GM12878 (cell line): ENCODE measurements around the gene FUBP3. TPM values are rescaled to one million over a fixed set of nuclear protein-coding genes. Genes with fewer than 3 reads are reported as not detected.

ENCODE experiments used
- ATAC-seq: fragments of 200-7000 bp; cut with Tn5 transposase; 3 replicates; pipeline ENCODE4 v1.9.1; 2020; ENCODE audit warnings: mild to moderate bottlenecking, moderate library complexity
- BruUV-seq: library from RNA; stranded (reverse); fragments of 400-500 nt; replicated peaks from 2 replicates; lab custom pipeline; 2021; lab: Mats Ljungman, UMichigan
- CTCF ChIA-PET: fragments of 300-600 bp; sonication (Branson Sonifier 250); formaldehyde crosslinking; extraction: SDS; loops from one replicate; lab custom pipeline; 2021; ENCODE audit warnings: inconsistent platforms; lab: Yijun Ruan, JAX
- POLR2A ChIA-PET: fragments of 350-600 bp; formaldehyde crosslinking; extraction: SDS; loops from one replicate; lab custom pipeline; 2021; ENCODE audit warnings: inconsistent platforms; lab: Charles Lee
- RAD21 ChIA-PET: fragments of 300-600 bp; sonication (Branson Sonifier 250); formaldehyde crosslinking; loops from one replicate; lab custom pipeline; 2023; ENCODE audit warnings: antibody characterized with exemption; ENCODE audit not compliant: unreplicated experiment; lab: Charles Lee
- SMC1A ChIA-PET: fragments of 300-600 bp; sonication (Branson Sonifier 250); formaldehyde crosslinking; loops from one replicate; lab custom pipeline; 2023; ENCODE audit not compliant: unreplicated experiment, uncharacterized antibody; lab: Charles Lee
- DNase-seq: peaks from one replicate; pipeline ENCODE4 v3.0.0-alpha.2; 2011; ENCODE audit warnings: low read depth, low spot score
- FAIRE-seq: peaks from 3 replicates; lab custom pipeline; 2011; peaks lifted over from hg19 to GRCh38; lab: Jason Lieb, UNC
- H2AFZ ChIP-seq: 2 replicates; pipeline ENCODE4 v1.6.0; 2011; ENCODE audit warnings: low read depth, low read length, control low read depth; ENCODE audit not compliant: control insufficient read depth
- H3K27ac ChIP-seq: 2 replicates; pipeline ENCODE4 v1.5.1; 2011; ENCODE audit warnings: control low read depth; ENCODE audit not compliant: control insufficient read depth, insufficient read depth
- H3K27me3 ChIP-seq, 2 experiments: replicated peaks in 1 of 2; 2 replicates each; pipeline versions ENCODE4 v1.6.0 to v1.6.1; 2011; ENCODE audit warnings: low read length in 1 of 2; ENCODE audit not compliant: control insufficient read depth in 2 of 2, insufficient read depth in 2 of 2
- H3K36me3 ChIP-seq, 2 experiments: 2 replicates each; pipeline ENCODE4 v1.5.1; 2011; ENCODE audit warnings: low read length in 1 of 2; ENCODE audit not compliant: control insufficient read depth in 2 of 2, insufficient read depth in 2 of 2
- H3K4me1 ChIP-seq: 2 replicates; pipeline ENCODE4 v1.6.1; 2011; ENCODE audit warnings: mild to moderate bottlenecking, low read length, moderate library complexity, mixed read lengths; ENCODE audit not compliant: control insufficient read depth, insufficient read depth
- H3K4me2 ChIP-seq: 2 replicates; pipeline ENCODE4 v1.6.0; 2011; ENCODE audit warnings: control low read depth; ENCODE audit not compliant: control insufficient read depth, insufficient read depth
- H3K4me3 ChIP-seq: fragments of 200-600 bp; sonication (generic); 2 replicates; pipeline ENCODE4 v1.5.1; 2016
- H3K79me2 ChIP-seq: 2 replicates; pipeline ENCODE4 v1.6.0; 2011; ENCODE audit warnings: low read length; ENCODE audit not compliant: control insufficient read depth, insufficient read depth
- H3K9ac ChIP-seq: 2 replicates; pipeline ENCODE4 v1.8.0; 2011; ENCODE audit warnings: low read length, control low read depth, mixed read lengths; ENCODE audit not compliant: control insufficient read depth, insufficient read depth
- H3K9me3 ChIP-seq: replicated peaks from 3 replicates; pipeline ENCODE4 v1.5.1; 2011; ENCODE audit warnings: mild to moderate bottlenecking, low read length; ENCODE audit not compliant: control insufficient read depth, insufficient read depth
- H4K20me1 ChIP-seq: 2 replicates; pipeline ENCODE4 v1.6.0; 2011; ENCODE audit not compliant: control insufficient read depth, insufficient read depth
- EP300 ChIP-seq, 2 experiments: fragments of 150-350 bp in 1 of 2; IDR thresholded peaks; 2 replicates each; pipeline ENCODE4 v1.6.1; 2011 to 2012; ENCODE audit warnings: low read depth in 2 of 2, low read length in 2 of 2, borderline replicate concordance in 1 of 2, improper control_type of control experiment in 1 of 2, inconsistent platforms in 1 of 2; ENCODE audit not compliant: control insufficient read depth in 1 of 2
- GATAD2B ChIP-seq: fragments of 450-650 bp; conservative IDR thresholded peaks from 2 replicates; pipeline ENCODE4 v1.6.1; 2017; ENCODE audit warnings: low read depth, mild to moderate bottlenecking, moderate library complexity
- IRF4 ChIP-seq: IDR thresholded peaks from 2 replicates; pipeline ENCODE4 v1.6.1; 2011; ENCODE audit warnings: low read depth, low read length
- PAX8 ChIP-seq: fragments of 450-650 bp; IDR thresholded peaks from 2 replicates; pipeline ENCODE4 v1.6.1; 2017; ENCODE audit warnings: mild to moderate bottlenecking, moderate library complexity
- ZBED1 ChIP-seq: IDR thresholded peaks from 2 replicates; pipeline ENCODE4 v1.6.1; 2016; ENCODE audit warnings: borderline replicate concordance
- ZBTB4 ChIP-seq: fragments of 450-650 bp; formaldehyde crosslinking; IDR thresholded peaks from 2 replicates; pipeline ENCODE4 v1.4.0; 2022; ENCODE audit warnings: mild to moderate bottlenecking, moderate library complexity
- WGBS: methylation state at CpG from one replicate; pipeline ENCODE4 v1.1.6; 2016; ENCODE audit warnings: low lambda C conversion rate; ENCODE audit not compliant: insufficient replicate concordance, insufficient coverage; ENCODE audit errors: missing lambda C conversion rate; 5-methylcytosine and 5-hydroxymethylcytosine counted together
- in situ Hi-C: fragments of 300-500 bp; cut with MboI; formaldehyde crosslinking; loops from 9 replicates; pipeline ENCODE4 v1.14.3; 2018; ENCODE audit warnings: mixed read lengths
- intact Hi-C: fragments of 100-400 bp; cut with micrococcal nuclease; formaldehyde crosslinking; loops from one replicate; pipeline ENCODE4 v1.14.2; 2022; ENCODE audit not compliant: unreplicated experiment
- polyA plus RNA-seq, 11 experiments: library from polyadenylated mRNA; depleted of rRNA in 4 of 11; unstranded in 6 of 11; stranded (reverse) in 5 of 11; fragments of >200 nt; fragmentation: Nextera tagmentation in 4 of 11; fragmentation: Illumina TruSeq in 1 of 11; extraction: Ambion mirVana in 4 of 11; extraction: Trizol in 1 of 11; gene quantifications; 1 replicate in 1 of 11; 2 replicates in 10 of 11; pipeline versions ENCODE4 v1.2.1 to v1.2.3, GENCODE V29; 2011 to 2016; ENCODE audit warnings: inconsistent platforms in 2 of 11, missing spikeins in 2 of 11, low read depth in 1 of 11
- total RNA-seq, 4 experiments: library from RNA; depleted of rRNA in 3 of 4; stranded (reverse); fragments of >200 nt in 3 of 4; fragmentation: Illumina TruSeq in 1 of 4; extraction: Trizol in 1 of 4; gene quantifications; 2 replicates each; pipeline versions ENCODE4 v1.2.1 to v1.2.3, GENCODE V29; 2013 to 2021
- TF ChIP-seq, protein P1 (sequence below): fragments of 450-650 bp; formaldehyde crosslinking; IDR thresholded peaks from 2 replicates; pipeline ENCODE4 v1.5.0; 2022; ENCODE audit warnings: mild to moderate bottlenecking, missing genetic modification characterization

The FUBP3 gene
- total and polyA plus RNA-seq, 10 of the 15 experiments (the other 5 are each of a cell fraction or from before 2014, with no cell fraction given): 2.4 to 49.4 (median 37.2) TPM

DNA sequence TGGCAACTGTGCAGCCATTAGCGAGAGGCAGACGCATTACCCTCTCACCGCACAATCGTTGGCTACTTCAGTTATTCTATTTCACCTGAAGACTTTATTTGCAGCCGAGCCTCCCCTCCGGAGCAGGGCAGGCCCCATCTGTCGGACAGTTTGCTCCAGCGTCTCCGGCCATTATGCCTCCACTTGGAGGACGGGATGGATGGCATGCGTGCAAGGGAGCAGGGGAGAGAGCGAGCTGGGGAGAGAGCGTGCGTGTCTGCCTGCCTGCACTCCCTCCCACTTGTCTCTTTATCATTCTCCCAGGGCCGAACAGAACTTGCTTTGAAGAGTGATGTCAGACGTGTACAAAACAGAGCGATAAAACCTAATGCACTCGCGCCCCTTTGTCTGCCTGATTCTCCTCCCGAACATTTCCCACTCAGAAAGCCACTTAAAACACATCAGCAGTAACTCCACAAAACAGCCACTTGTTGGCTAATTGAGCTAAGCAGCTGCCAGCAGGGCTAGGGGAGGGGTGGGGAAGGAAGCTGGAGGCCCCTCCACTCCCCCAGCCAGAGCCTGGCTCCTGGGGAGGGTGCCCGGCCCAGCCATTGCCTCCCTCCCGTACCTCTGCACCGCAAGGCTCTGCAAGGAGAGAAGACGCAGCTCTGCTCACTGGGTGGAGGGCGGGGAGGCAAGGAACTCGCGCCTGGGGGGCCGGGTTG, 43.4 kb upstream of the FUBP3 start:
- Histone ChIP-seq H3K4me2 (no peak overlapping the region), H4K20me1 (no peaks in the 10 kb centered on the region), H3K27ac (no peak overlapping the region), H3K36me3 (no peaks in the 10 kb centered on the region), H3K4me3 (no peak overlapping the region), H3K9me3 (no peaks in the 10 kb centered on the region), H3K4me1 (no peaks in the 10 kb centered on the region), H3K79me2 (no peaks in the 10 kb centered on the region), H2AFZ (no peak overlapping the region), H3K27me3 (peaks cover 4 to 8% of the 10 kb centered on the region in 2 experiments), H3K9ac (no peak overlapping the region)
- intact Hi-C loops: no loop called here
- WGBS: 50% methylated on average over 20 of the region's 28 CpGs
- DNase-seq (no peak), ATAC-seq (no peak), FAIRE-seq (no peak)
- in situ Hi-C loops: no loop called here
- SMC1A ChIA-PET: no interaction called here
- no TSS peak for BruUV-seq
- RAD21 ChIA-PET: no interaction called here
- POLR2A ChIA-PET: no interaction called here
- CTCF ChIA-PET: interaction anchor here (0.6 kb wide), 1 partner anchor 57 kb away, joined by 3 read pairs; no protein-coding TSS in a partner anchor
- TF ChIP-seq ZBED1: no peak
- no peak for TF ChIP-seq IRF4

- POLR2A ChIA-PET: no interaction called here
- ATAC-seq (no peak), DNase-seq (no peak), FAIRE-seq (no peak)
- CTCF ChIA-PET: no interaction called here
- WGBS: 2% methylated on average over 3 of the region's 3 CpGs
- Histone ChIP-seq H3K4me3 (no peak overlapping the region), H3K79me2 (no peaks in the 10 kb centered on the region), H3K9me3 (no peaks in the 10 kb centered on the region), H3K4me1 (no peaks in the 10 kb centered on the region), H4K20me1 (no peaks in the 10 kb centered on the region), H3K4me2 (no peak overlapping the region), H3K27ac (no peak overlapping the region), H3K36me3 (no peaks in the 10 kb centered on the region), H3K27me3 (peaks cover 4 to 8% of the 10 kb centered on the region in 2 experiments), H2AFZ (no peak overlapping the region), H3K9ac (no peak overlapping the region)
- BruUV-seq: no TSS peak
- SMC1A ChIA-PET: no interaction called here
- RAD21 ChIA-PET: interaction anchor here (0.5 kb wide), 1 partner anchor 112 kb away, joined by 3 read pairs; no protein-coding TSS in a partner anchor
- intact Hi-C loops (no loop called here), in situ Hi-C loops (no loop called here)
- TF ChIP-seq ZBTB4 (CRISPR knock-in tag) (no peak), GATAD2B (no peak), PAX8 (no peak), EP300 (IDR thresholded peaks at IDR 0.05; ENCODE audit: borderline replicate concordance in 1 of 2, control insufficient read depth in 1 of 2, low read depth in 2 of 2, low read length in 2 of 2) (no peak)
- TF ChIP-seq, protein P1, sequence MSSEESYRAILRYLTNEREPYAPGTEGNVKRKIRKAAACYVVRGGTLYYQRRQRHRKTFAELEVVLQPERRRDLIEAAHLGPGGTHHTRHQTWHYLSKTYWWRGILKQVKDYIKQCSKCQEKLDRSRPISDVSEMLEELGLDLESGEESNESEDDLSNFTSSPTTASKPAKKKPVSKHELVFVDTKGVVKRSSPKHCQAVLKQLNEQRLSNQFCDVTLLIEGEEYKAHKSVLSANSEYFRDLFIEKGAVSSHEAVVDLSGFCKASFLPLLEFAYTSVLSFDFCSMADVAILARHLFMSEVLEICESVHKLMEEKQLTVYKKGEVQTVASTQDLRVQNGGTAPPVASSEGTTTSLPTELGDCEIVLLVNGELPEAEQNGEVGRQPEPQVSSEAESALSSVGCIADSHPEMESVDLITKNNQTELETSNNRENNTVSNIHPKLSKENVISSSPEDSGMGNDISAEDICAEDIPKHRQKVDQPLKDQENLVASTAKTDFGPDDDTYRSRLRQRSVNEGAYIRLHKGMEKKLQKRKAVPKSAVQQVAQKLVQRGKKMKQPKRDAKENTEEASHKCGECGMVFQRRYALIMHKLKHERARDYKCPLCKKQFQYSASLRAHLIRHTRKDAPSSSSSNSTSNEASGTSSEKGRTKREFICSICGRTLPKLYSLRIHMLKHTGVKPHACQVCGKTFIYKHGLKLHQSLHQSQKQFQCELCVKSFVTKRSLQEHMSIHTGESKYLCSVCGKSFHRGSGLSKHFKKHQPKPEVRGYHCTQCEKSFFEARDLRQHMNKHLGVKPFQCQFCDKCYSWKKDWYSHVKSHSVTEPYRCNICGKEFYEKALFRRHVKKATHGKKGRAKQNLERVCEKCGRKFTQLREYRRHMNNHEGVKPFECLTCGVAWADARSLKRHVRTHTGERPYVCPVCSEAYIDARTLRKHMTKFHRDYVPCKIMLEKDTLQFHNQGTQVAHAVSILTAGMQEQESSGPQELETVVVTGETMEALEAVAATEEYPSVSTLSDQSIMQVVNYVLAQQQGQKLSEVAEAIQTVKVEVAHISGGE (CRISPR knock-in tag): no peak
Measured at GRCh38 chr9:130536701-130537107, 42.7 kb upstream of the FUBP3 start.
